NCI-H2227 (cell line): ENCODE data around the gene GRPR.

ENCODE experiments used
- DNase-seq: peaks from one replicate; lab custom pipeline; 2025; ENCODE audit not compliant: unreplicated experiment; lab: John Stamatoyannopoulos, UW

Gene GRPR

DNA sequence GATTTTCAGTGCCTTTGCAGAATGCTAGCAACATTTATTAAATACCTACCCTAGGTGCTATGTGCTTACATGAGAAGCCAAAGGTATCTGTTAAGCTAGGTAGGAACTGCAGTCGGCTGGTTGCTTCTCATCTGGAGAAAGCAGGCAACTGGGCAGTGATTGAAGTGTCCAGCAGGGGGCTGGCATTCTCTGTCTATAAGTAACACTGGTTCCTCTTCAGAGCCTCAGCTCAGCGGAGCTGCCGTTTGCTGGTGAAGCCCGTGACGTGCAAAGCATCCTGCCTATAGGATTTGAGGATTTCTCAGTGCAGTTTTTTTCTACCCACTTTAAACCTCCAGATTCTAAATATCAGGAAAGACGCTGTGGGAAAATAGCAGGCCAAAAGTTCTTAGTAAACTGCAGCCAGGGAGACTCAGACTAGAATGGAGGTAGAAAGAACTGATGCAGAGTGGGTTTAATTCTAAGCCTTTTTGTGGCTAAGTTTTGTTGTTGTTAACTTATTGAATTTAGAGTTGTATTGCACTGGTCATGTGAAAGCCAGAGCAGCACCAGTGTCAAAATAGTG, at the start of gene GRPR:
Gene GRPR (plus strand): TSS at position 344 of the 565 bp plus-strand sequence. CDS start 389 bp downstream, outside the sequence.
- DNase-seq, result peak; percentile 90

DNA sequence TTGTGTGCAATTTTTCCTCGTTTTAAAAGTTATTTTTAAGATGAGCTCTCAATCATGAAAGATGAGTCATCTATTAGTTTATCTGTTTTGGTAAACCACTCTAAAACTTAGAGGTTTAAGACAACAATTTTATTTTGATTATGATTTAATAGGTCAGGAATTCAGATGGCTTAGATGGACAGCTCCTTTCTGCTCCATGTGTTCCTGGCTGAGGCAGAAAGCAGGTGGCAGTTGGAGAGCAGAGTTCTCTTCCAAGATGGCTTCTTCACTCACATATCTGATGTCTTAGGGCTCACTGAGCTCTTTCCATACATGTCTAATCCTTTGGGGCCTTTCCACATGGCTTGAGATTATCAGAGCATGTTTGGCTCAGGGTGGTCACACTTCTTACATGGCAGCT, 48.3 kb upstream of the GRPR start:
- no peak for DNase-seq

DNA sequence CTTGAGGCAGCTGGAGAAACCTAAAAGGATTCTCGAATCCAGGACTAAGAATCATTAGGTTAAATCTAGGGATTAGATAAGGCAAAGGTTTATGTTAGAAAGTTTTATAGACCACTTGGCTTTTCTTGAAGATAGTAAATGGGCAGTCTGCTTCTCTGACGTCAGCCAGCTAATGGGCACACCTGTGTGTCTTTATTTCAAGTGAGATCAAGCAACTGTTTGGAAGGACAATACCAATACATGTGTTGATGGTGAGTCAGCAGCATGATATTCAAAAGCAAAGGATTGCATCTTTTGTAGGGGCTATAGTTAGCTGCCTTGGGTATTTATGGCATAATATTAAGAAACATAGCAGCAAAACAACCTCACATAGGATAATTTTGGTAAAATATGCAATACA, 46.5 kb upstream of the GRPR start:
- DNase-seq, result no peak

DNA sequence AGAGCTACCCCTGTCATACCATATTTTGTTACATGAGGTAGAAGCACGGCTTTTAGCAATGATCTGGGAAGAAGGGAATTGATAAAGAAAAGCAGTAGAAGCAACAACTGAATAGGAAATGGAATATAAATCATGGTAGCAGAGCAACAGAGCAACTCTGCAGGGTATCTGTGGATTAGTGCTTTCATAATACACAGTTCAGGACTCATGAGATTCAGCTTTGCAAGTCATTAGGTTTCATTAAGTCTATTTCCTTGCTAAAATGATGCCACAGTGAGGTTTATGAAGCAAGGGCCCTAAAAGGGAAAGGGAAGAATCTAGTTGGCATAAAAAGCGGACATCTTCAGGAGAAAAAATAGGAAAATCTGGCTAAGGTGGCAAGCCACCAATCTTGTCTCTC, 45.6 kb upstream of the GRPR start:
- no peak for DNase-seq

DNA sequence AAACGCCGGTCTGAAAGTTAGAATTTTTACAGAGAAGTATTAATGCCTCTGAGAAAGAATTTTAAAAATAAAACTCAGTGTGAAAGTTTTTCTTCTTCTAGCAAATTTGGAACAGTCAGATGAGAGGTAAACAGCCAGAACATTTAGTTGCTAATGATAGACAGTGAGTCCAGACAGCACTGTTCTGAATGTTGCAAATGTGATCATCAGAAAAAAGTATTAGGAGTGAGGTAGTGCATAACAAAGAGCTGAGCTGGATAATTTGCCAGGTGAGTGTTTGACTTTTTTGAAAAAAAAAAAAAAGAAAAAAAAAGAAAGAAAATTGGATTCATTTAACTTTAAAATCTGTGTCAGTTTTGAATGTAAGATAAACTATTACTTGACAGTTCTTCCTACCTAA, 42.0 kb upstream of the GRPR start:
- DNase-seq, result no peak

DNA sequence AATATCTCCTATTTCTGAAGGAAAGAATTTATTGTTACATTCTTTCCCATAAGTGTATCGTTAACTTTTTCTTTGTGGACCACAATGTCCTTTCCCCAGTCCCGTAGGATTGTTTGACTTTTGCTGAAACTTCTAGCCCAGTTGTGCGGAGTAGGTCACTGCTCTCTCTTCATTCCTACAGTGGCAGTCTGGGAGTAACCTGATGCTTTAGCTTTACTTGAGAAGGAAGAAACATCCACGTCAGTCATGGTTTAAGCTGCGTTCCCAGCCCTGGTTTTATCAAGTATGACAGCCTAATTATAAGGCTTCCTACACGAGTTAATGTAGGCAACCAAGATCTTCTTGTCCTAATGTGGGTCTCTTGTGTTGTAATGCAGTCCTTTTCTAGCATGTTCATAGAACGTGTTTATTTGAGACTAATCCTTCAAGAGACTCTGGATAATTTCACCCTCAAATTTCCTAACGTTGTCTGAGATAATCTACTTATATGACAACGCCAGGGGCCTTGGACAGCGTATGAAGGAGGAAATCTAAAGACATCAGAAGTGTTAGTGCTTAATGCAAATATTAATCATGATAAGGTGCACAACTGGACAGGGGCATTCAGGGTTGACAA, 40.8 kb upstream of the GRPR start:
- no peak for DNase-seq

DNA sequence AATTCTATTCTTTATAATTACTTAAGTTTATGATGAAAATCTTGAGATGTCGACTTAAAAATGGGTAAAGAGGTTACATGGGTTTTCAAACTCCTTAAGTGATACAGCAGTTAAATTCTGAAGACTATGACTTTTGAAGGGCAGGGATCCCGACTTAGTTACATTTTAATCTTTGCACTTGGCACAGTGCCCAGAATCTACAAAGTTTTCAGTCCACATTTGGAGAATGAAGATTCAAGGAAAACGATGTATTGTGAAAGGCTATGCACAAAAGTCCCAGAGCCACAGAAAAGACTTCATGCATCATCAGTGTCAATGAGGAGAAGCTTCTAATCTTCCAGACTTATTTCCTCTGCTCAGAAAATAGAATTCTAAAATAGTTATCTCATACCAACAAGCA, 36.3 kb upstream of the GRPR start:
- peak; percentile 1 for DNase-seq

DNA sequence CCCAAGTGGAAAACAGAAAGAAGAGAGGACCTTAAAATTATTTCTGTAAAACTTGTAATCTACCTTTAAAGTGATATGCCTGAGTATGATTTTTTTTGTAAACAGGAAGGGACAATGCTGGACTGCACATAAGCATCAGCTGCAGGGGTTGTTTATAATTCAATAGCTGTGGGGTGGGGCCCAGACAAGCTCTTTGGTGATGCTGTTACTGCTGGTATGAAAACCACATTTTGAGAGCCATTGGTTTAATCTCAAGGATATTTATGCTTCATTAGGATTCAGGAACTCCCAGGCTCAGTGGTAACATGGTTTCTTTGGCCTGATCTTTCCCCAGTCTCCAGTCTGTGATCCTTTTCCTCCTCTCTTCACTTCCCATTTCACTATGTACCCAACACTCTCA, 34.3 kb upstream of the GRPR start:
- no peak for DNase-seq

DNA sequence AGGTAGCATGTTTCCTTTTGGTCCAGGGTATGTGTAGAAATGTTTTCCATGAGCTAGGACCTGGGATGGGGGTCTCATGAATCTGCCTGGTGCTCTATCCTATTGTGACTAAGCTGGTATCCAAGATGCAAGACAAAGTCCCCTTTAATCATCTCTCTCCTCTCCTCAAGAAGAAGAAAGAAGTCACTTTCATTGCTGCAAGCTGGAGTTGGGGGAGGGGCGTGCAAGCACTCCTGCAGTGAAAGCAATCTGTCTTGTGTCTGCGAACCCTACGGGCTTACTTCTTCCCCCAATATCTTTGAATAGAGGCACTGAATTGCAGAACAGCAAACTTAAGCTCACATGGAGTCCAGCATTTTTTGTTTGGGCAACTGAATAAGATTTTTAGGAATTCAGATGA, 27.2 kb upstream of the GRPR start:
- no peak for DNase-seq

DNA sequence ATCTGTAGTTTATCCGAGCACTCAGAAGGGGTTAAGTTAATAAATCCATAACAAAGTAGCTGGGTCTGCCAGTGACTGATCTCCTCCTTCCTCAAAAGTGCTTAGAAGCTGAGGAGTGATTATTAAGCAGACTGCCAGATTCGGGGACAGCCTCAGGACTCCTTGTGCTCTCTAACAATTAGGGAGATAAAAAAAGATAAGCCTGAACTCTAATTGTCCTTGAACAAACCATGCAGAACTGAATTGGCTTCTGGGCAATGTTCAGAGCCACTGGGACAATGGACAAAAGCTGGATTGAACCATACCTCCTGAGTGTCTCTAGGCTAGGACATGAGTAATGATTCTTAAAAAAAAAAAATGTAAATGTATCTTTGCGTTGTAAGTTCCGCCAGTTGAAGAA, 22.7 kb upstream of the GRPR start:
- no peak for DNase-seq

DNA sequence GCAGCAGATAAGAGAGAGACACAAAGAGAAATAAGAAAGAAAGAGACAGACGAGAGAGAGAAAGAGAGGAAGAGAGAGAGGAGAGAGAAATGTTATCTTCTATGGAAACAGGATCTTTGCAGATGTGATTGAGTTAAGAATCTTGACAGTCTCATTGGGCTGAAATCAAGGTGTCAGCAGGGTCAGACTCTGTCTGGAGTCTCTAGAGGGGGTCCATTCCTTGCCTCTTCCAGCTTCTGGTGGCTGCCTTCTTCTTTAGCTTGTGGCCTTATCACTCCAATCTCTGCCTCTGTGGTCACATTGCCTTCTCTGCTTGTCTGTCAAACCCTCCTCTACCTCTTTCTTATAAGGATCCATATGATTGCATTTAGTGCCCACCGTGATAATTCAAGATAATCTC, 21.8 kb upstream of the GRPR start:
- DNase-seq, result no peak

DNA sequence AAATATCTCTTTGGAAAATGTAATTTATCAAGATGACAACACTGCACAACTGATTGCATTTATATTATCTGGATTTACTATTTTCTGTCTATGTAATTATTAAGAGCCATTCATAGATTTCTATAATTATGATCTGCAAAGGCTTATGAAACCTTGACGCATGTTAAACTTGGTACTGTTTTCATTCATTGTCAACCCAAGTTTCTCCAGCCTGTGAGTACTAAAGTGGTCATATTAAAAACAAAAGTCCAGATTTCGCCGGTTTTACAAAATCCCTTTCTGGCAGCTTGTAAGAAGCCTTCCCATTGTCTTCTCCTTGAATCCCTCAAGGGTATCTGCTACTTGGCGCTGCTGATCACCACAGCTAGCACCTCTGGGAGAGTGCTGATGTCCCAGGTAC, 19.7 kb upstream of the GRPR start:
- DNase-seq, result no peak

DNA sequence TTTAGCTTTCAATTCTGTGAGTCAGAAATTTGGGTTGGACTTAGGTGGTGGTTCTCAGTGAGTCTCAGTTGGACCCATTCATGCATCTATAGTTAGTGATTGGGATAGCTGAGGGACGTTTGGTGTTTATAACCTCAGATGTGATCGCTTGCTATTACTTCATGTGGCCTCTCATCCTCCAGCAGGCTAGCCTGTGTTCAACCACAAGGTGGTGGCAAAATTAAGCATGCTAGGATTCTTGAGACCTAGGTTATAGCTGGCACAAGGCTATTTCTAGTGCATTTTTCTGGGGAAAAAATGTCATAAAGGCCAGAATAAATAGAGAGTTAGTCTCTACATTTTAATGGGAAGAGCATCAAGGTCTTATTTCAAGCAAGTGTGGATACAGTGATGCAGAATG, 10.9 kb upstream of the GRPR start:
- DNase-seq, result no peak

DNA sequence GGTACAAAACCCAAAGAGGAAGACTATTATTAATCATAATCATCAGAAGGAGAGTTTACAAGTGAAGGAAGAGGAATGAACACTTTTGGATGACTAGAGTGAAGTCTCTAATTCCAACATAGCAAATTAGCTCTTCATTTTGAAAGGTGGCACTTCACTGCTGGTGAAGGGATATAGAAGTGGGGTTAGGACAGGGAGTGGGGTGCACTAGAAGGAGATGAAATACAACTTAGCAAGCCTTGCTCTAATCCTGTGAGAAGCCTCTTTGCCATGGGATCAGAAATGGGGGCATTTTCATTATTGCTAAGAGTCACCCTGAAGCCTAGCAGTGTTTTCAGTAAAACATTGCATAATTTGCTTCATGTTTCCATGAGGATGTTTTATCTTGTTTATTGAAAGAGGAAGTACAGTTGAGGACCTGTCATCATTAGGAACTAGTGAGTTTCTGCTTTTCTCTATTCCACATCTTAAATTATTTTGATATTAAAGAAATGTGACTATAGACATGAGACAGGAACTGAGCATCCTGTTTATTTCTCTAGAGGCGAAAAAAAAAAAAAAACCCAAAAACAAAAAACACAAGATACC, 9.3 kb upstream of the GRPR start:
- no peak for DNase-seq

DNA sequence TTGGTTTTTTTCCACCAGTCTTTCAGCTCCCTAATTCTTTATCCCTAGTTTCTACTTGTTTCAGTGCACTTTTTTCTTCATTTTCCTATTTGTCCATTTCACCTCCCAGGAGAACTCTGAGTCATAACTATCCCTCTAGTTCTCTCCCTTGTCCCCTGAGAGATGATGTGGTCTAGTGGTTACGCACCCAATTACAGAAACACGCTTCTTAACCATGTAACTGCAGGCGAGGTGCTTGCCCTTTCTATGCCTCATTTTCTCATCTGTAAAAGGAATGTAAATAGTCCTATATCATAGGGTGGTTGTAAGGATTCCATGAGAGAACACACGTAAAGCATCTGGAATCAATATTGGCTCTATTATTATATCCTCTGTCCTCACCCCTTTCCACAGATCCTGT, 8.8 kb upstream of the GRPR start:
- DNase-seq, result no peak

DNA sequence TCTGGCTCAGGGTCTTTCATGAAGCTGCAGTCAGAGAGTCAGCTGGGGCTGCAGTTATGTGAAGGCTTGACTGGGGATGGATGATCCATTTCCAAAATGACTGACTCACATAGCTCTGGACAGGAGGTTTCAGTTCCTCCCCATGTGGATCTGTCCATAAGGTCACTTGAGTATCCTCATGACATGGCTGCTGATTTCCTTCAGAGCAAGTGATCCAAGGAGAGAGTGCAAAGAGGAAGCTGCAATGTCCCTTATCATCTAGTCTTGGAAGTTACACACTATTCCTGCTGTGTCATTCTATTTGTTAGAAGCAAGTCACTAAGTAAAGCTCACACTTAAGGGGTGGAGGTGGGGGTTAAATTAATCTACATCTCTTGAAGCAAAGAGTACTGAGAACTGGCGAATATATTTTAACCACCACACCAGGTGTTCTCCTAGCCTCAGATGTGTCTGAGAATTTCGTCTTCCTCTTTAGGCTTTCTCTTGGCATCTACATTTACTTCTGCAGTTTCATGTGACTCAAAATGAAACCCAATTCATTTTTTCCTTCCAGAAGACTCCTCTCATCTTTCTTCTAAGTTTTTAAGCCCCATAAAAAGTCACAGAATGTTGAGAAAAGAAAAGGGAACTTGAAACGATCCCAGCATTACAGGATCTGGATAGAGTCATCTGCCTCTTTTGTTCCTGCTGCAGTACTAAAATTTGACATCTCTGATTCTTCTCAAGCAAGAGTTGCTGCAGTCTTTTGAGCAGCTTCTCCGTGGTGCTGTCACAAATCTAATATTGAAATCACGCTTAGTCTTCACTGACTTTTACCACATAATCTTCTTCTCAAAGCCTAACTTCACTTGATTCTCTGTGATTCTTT, 3.8 kb upstream of the GRPR start:
- no peak for DNase-seq

DNA sequence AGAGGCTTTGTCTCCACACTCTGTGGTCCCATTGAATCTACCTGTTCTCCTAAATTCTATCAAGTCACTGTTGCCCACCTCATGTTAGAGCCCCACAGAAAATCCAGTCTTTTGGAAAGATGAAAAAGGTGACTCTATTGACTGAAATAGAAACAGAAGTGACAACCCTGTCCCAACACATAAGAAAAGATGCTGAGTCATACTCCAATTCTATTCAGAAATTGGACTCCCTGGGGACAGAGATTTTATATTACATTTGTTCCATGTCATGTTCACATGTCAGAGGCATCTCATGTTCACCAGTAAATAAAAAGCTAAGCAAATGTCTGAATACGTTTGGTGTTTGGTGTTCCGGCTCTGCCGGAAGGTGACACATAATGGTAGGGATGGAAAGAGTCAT, 2.9 kb upstream of the GRPR start:
- DNase-seq, result no peak

DNA sequence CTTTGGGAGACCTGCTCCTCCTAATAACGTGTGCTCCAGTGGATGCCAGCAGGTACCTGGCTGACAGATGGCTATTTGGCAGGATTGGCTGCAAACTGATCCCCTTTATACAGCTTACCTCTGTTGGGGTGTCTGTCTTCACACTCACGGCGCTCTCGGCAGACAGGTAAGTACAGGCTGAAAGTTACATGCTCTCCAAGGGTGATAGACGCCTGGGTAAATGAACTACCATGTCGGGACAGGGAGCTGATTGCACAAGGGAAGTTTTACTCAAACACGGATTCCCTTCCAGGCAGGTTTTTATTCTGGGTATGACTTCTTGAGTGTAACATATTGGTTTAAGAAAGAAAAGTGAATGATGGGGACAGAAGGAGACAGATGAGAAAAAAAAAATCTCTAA, 836 bp downstream of the GRPR start:
- DNase-seq, result no peak

DNA sequence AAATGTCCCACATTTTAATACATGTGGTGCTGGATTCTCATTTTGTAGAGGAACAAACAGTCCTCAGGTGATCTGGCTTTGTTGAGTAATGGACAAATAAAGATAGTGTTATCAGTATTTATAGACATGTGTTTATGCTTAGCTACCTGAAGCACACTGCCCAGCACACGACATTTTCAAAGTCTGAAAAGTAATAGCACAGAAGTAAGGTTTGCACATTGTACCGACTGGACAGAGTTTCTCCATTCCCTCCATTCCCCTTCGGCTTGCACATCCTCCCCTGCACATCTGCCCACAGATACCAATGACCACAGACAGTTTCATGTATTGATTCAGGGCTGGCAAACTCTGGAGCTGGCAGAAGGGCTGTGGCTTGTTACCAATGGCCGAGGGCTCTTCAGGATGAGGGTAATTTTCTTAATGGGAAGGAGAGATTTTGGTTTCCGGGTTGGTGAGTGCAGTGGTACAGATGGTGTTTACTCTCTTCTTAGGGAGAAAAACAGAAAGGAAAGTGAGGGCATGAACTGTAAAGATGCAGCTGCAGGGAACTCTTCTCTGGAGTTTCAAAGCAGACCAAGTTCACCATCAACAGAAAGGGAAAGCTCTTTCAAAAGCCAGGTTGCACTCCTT, 2.3 kb downstream of the GRPR start:
- DNase-seq, result peak; percentile 4

DNA sequence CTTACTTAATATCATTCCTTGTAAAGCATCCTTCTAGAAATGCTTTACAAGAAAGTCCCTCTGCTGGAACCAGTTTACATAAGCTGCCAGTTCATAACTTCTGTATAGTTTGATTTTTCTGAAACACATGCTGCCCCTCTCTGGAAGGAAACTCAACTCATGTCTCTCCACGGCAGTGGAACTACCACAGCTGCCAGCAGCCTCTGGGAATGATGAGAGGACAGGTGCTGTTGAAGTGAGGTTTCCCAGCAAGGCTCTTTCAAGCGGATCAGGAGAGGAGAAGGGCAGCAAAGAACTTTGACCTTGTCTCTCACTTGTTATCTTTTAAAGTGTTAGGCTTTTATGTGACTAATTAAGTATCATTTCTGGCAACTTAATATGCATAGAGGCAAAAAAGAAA, 7.3 kb downstream of the GRPR start:
- DNase-seq, result no peak

DNA sequence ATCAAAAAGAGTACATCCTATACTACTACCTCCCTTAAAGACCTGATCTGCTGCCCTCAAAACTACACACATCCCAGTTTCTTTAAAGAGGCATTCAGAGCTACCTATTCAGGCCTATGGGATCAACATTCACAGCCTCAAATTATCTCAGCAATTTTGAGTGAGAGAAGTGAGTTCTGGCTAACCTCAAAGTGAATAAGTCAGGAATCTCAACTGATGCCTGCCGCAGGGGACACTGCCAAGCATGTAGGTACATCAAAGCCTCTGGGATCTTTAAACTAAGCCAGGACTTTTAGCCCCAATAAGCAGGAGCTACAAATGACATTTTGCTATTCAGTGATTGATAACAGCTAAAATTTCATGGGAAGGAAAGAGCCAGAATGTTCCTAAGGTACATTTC, 11.6 kb downstream of the GRPR start:
- no peak for DNase-seq

DNA sequence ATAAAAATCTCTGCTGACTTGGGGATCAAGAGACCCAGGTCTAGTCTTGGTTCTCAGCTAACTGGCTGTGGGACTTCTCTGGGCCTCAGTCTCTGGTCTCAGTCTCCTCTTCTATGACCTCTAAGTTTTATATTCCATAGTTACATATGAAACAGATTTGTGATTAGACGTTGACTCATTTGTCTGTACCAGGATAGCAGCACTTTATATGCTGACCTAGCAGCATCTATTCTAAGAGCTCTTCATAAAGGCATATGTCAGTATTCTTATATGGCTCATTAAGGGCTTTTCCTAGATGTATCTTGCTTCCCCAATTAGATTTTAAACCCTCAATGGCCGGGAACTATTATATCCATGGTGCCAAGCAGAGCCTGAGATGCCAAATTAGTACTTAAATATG, 12.7 kb downstream of the GRPR start:
- DNase-seq, result no peak
